ENCODE measurements around the gene RABGEF1. TPM values are rescaled to one million over a fixed set of nuclear protein-coding genes. Genes with fewer than 3 reads are reported as not detected.
"Not testable (repeated sequence)": the region's sequence is repeated elsewhere in the genome, so short reads cannot be mapped to it uniquely, and the experiment has no call there.

Gene RABGEF1
- total and polyA plus RNA-seq, 5 experiments from 2014 or later = 17.5 to 27.5 (median 23.0) TPM

DNA sequence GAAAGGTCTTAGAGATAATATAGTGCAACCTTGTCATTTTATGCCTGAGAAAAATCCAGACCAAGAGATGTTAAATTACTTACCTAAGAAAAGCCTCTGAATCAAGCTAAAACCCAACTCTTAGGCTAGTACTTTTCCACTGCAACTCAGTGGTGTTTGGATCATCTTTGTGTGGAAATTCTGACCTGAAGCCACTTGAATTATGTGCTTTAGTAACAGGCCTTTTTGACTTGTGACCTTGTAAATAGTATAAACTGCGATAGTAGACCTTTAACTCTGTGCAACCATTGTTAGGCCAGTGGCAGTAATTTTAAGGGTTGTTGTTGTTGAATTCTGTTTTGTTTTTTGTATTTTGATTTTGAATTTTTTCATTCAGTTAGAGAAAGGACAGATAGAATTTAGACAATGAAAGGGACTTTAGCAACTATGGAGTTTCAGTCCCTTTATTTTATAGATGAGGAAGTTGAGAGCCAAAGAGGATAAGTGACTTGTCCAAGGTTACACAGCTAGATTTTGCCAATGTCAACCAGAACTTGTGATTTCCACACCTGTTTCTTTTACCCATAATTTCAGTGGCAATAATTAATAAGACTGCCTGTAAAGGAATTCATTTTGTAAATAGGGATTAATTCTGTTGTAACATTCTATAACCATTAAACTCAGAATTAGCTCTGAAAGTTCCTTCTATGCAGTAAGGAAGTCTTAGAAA is 43.5 kb downstream of the RABGEF1 start:
- peaks cover 8 to 18% (median 10%) of the 10 kb centered on the region in 4 donors for H3K4me1 Mint-ChIP-seq
- ATAC-seq, H3K4me3 Mint-ChIP-seq, H3K9me3 Mint-ChIP-seq, H3K27ac Mint-ChIP-seq, H3K27me3 Mint-ChIP-seq, POLR2A ChIA-PET, DNase-seq: not testable (repeated sequence)
- peaks cover 0 to 81% (median 29%) of the 10 kb centered on the region in 3 donors for H3K36me3 Mint-ChIP-seq

- peaks cover 4 to 84% (median 19%) of the 10 kb centered on the region in 3 donors for H3K36me3 Mint-ChIP-seq
- H3K9me3 Mint-ChIP-seq = no peaks in the 10 kb centered on the region
- H3K27ac Mint-ChIP-seq = peak overlapping the region in 1 of 10 donors; percentile 11
- POLR2A ChIA-PET = no interaction called here
- DNase-seq = no peak
- peak overlapping the region in 1 of 10 donors; percentile 29 for H3K4me3 Mint-ChIP-seq
- peaks cover 0 to 4% (median 1%) of the 10 kb centered on the region in 4 donors for H3K4me1 Mint-ChIP-seq
- no peaks in the 10 kb centered on the region for H3K27me3 Mint-ChIP-seq
- ATAC-seq = no peak
These were observed 49.7 kb downstream of the RABGEF1 start for GRCh38 chr7:66790196-66790595.

DNA sequence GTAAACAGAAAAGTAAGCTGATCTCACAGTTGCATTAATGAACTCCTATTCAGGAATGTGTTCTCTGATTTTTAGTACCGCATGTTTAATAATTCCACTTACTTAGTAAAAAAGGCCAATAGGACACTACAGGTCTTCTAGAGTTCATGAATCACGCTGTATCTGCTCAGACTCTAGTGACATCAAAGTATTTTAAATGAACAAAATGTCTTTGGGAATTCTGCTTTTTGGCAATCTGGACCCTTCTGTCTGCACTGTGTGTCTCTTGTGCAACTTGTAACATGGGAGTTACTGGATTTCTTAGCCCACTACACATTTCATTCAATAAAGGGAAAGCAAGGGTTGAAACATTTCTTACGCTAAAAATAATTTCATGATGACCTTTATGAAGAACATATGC is 50.2 kb downstream of the RABGEF1 start:
- Mint-ChIP-seq H3K27me3 (no peaks in the 10 kb centered on the region), H3K4me1 (peaks cover 0 to 4% (median 1%) of the 10 kb centered on the region in 4 donors), H3K27ac (no peak overlapping the region), H3K36me3 (peaks cover 4 to 84% (median 15%) of the 10 kb centered on the region in 3 donors), H3K4me3 (no peak overlapping the region), H3K9me3 (no peaks in the 10 kb centered on the region)
- POLR2A ChIA-PET = no interaction called here
- DNase-seq (no peak), ATAC-seq (no peak)

DNA sequence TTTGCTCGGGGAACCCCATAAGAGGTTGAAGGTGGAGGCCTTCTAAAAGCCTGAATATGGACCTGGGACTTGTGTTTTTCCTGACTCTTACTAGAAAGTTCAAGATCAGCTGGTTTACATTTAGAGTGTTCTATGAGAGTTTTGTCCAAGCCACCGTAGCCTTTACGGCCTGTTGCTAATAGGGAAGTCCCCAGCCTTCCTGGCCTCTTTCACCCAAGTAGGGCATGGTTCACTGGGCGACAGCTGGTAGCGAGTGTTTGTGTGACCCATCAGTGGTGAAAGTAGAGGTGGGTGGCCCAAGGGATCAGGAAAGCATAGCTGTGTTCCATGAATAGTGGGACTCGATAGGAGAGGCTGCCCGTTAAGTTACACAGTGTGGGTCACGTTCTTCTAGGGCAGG is 60.1 kb downstream of the RABGEF1 start:
- no peak overlapping the region for H3K4me3 Mint-ChIP-seq
- peaks cover 0 to 97% (median 22%) of the 10 kb centered on the region in 3 donors for H3K36me3 Mint-ChIP-seq
- no peaks in the 10 kb centered on the region for H3K9me3 Mint-ChIP-seq
- peaks cover 0 to 8% (median 0%) of the 10 kb centered on the region in 4 donors for H3K4me1 Mint-ChIP-seq
- POLR2A ChIA-PET = no interaction called here
- H3K27me3 Mint-ChIP-seq = no peaks in the 10 kb centered on the region
- H3K27ac Mint-ChIP-seq = peak overlapping the region in 2 of 10 donors; percentile 7 to 52
- DNase-seq = no peak
- no peak for ATAC-seq

DNA sequence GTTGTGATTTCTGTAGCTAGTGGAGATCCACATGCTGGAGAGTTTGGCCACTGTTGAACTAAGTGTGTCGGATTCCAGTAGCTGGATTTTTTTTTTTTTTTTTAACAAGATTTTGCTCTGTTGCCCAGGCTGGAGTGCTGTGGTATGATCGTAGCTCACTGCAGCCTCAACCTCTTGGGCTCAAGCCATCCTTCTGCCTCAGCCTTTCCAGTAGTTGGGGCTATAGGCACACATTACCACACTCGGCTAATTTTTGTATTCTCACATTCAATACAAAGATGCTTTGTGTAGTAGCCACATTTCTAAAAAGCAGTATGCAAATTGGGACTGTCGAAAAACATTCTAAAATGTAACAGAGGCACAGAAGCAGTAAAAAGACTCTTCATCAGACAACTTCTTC is 63.5 kb downstream of the RABGEF1 start:
- H3K9me3 Mint-ChIP-seq = no peaks in the 10 kb centered on the region
- ATAC-seq (no peak), DNase-seq (no peak)
- H3K27me3 Mint-ChIP-seq = no peaks in the 10 kb centered on the region
- H3K4me1 Mint-ChIP-seq = peaks cover 0 to 8% (median 0%) of the 10 kb centered on the region in 4 donors
- H3K27ac Mint-ChIP-seq = peak overlapping the region in 1 of 10 donors; percentile 11
- no peak overlapping the region for H3K4me3 Mint-ChIP-seq
- H3K36me3 Mint-ChIP-seq = peaks cover 8 to 97% (median 27%) of the 10 kb centered on the region in 3 donors
- POLR2A ChIA-PET = no interaction called here

- Mint-ChIP-seq H3K27ac (no peak overlapping the region), H3K36me3 (peaks cover 8 to 84% (median 29%) of the 10 kb centered on the region in 3 donors), H3K27me3 (no peaks in the 10 kb centered on the region), H3K4me1 (no peaks in the 10 kb centered on the region), H3K9me3 (no peaks in the 10 kb centered on the region), H3K4me3 (no peak overlapping the region)
- POLR2A ChIA-PET = no interaction called here
- DNase-seq = no peak
- ATAC-seq = no peak
These were observed 67.2 kb downstream of the RABGEF1 start for GRCh38 chr7:66807736-66808135.

DNA sequence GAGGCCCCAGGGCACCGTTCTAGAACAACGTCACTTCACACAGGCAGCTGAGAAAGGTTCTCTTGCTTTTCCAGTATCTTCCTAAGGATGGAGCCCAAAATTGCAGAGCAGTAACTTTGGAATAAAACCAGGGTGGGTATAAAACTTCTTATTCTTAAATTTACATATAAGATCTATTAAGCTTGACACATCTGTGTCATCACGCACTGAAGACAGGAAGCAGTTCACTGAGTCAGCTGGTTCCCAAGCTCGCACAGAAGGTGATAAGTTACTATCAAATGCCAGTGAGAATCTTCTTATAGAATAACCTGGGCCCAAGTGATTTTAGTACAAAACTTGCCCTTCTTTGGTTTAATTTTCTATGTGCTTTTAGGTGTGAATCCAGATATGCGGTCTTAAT is 70.2 kb downstream of the RABGEF1 start:
- H3K27ac Mint-ChIP-seq = no peak overlapping the region
- H3K4me3 Mint-ChIP-seq = no peak overlapping the region
- no peaks in the 10 kb centered on the region for H3K27me3 Mint-ChIP-seq
- POLR2A ChIA-PET = no interaction called here
- ATAC-seq = no peak
- DNase-seq = no peak
- H3K9me3 Mint-ChIP-seq = no peaks in the 10 kb centered on the region
- peaks cover 0 to 4% (median 0%) of the 10 kb centered on the region in 4 donors for H3K4me1 Mint-ChIP-seq
- peaks cover 8 to 63% (median 26%) of the 10 kb centered on the region in 3 donors for H3K36me3 Mint-ChIP-seq

- DNase-seq, ATAC-seq, POLR2A ChIA-PET, H3K27me3 Mint-ChIP-seq, H3K9me3 Mint-ChIP-seq: not testable (repeated sequence)
- Mint-ChIP-seq H3K27ac (peak overlapping the region in 1 of 10 donors; percentile 27), H3K4me3 (peak overlapping the region in 1 of 10 donors; percentile 39), H3K36me3 (peaks cover 0 to 23% (median 10%) of the 10 kb centered on the region in 3 donors), H3K4me1 (peaks cover 0 to 10% (median 4%) of the 10 kb centered on the region in 4 donors)
These were observed 74.8 kb downstream of the RABGEF1 start for GRCh38 chr7:66815186-66815875.

- H3K27ac Mint-ChIP-seq = peak overlapping the region in 2 of 10 donors; percentile 15 to 27
- DNase-seq = no peak
- POLR2A ChIA-PET = no interaction called here
- H3K27me3 Mint-ChIP-seq = no peaks in the 10 kb centered on the region
- ATAC-seq = no peak
- H3K9me3 Mint-ChIP-seq = no peaks in the 10 kb centered on the region
- peaks cover 0 to 17% (median 5%) of the 10 kb centered on the region in 3 donors for H3K36me3 Mint-ChIP-seq
- H3K4me1 Mint-ChIP-seq = peaks cover 0 to 10% (median 4%) of the 10 kb centered on the region in 4 donors
- H3K4me3 Mint-ChIP-seq = no peak overlapping the region
These were observed 75.4 kb downstream of the RABGEF1 start for GRCh38 chr7:66815951-66816350.

GRCh38 chr7:66816658-66817057 is 76.1 kb downstream of the RABGEF1 start:
- H3K4me3 Mint-ChIP-seq, H3K27me3 Mint-ChIP-seq, DNase-seq, ATAC-seq, H3K9me3 Mint-ChIP-seq: not testable (repeated sequence)
- Mint-ChIP-seq H3K4me1 (peaks cover 0 to 10% (median 4%) of the 10 kb centered on the region in 4 donors), H3K27ac (peak overlapping the region in 3 of 10 donors; percentile 7 to 71 (median 56)), H3K36me3 (peaks cover 0 to 14% (median 3%) of the 10 kb centered on the region in 3 donors)
- POLR2A ChIA-PET = interaction anchor here (0.5 kb wide), 1 partner anchor 50 kb away, joined by 5 read pairs; no protein-coding TSS in a partner anchor

- peaks cover 0 to 10% (median 4%) of the 10 kb centered on the region in 4 donors for H3K4me1 Mint-ChIP-seq
- H3K27me3 Mint-ChIP-seq, H3K9me3 Mint-ChIP-seq, H3K4me3 Mint-ChIP-seq, DNase-seq, POLR2A ChIA-PET: not testable (repeated sequence)
- ATAC-seq = peak in 1 of 2 donors; percentile 23
- peak overlapping the region in 3 of 10 donors; percentile 20 to 71 (median 71) for H3K27ac Mint-ChIP-seq
- H3K36me3 Mint-ChIP-seq = peaks cover 0 to 12% (median under 1%) of the 10 kb centered on the region in 3 donors
These were observed 76.8 kb downstream of the RABGEF1 start for GRCh38 chr7:66817208-66817795.

DNA sequence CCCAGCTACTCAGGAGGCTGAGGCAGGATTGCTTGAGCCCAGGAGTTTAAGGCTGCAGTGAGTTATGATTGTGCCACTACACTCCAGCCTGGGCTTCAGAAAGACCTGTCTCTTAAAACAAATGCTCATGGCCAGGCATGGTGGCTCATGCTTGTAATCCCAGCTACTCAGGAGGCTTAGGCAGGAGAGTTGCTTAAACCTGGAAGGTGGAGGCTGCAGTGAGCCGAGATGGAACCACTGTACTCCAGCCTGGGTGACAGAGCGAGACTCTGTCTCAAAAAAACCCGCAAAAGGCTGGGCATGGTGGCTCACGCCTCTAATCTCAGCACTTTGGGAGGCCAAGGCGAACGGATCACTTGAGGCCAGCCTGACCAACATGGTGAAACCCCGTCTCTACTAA is 77.4 kb downstream of the RABGEF1 start:
- H3K4me3 Mint-ChIP-seq, H3K9me3 Mint-ChIP-seq, POLR2A ChIA-PET, H3K27ac Mint-ChIP-seq, H3K4me1 Mint-ChIP-seq, DNase-seq, H3K27me3 Mint-ChIP-seq, H3K36me3 Mint-ChIP-seq, ATAC-seq: not testable (repeated sequence)

GRCh38 chr7:66824041-66824440 is 83.5 kb downstream of the RABGEF1 start:
- H3K27ac Mint-ChIP-seq = no peak overlapping the region
- no peak for DNase-seq
- no peak for ATAC-seq
- H3K4me1 Mint-ChIP-seq = no peaks in the 10 kb centered on the region
- POLR2A ChIA-PET = no interaction called here
- no peaks in the 10 kb centered on the region for H3K27me3 Mint-ChIP-seq
- no peak overlapping the region for H3K4me3 Mint-ChIP-seq
- H3K9me3 Mint-ChIP-seq = peaks cover 0 to 2% (median 0%) of the 10 kb centered on the region in 9 donors
- no peaks in the 10 kb centered on the region for H3K36me3 Mint-ChIP-seq

All from naive thymus-derived CD8-positive, alpha-beta T cell (primary cell).